K562 (cell line): ENCODE results near the gene SRF. TPM values are rescaled to one million over a fixed set of nuclear protein-coding genes. Genes with fewer than 3 reads are reported as not detected.

ENCODE experiments used
- ELF4 ChIP-seq: fragments of 450-650 bp; formaldehyde crosslinking; IDR thresholded peaks from 2 replicates; pipeline ENCODE4 v1.4.0; 2022; ENCODE audit warnings: missing genetic modification characterization
- HCFC1 ChIP-seq: IDR thresholded peaks from 2 replicates; pipeline ENCODE4 v1.6.1; 2012; ENCODE audit warnings: low read depth, low read length, improper control_type of control experiment
- MNT ChIP-seq, 2 experiments: fragments of 450-650 bp; conservative IDR thresholded peaks; 2 replicates each; pipeline ENCODE4 v1.6.1; 2017; ENCODE audit warnings: mild to moderate bottlenecking in 2 of 2, moderate library complexity in 2 of 2
- MTA1 ChIP-seq: fragments of 450-650 bp; IDR thresholded peaks from 2 replicates; pipeline ENCODE4 v1.6.1; 2017; ENCODE audit warnings: borderline replicate concordance
- ZBTB26 ChIP-seq: fragments of 450-650 bp; formaldehyde crosslinking; IDR thresholded peaks from 2 replicates; pipeline ENCODE4 v1.4.0; 2022; ENCODE audit warnings: missing genetic modification characterization
- ZEB2 ChIP-seq: fragments of 450-650 bp; IDR thresholded peaks from 2 replicates; pipeline ENCODE4 v1.6.1; 2016
- polyA plus RNA-seq, 8 experiments: library from polyadenylated mRNA; depleted of rRNA in 4 of 8; stranded (reverse) in 5 of 8; unstranded in 3 of 8; fragments of >200 nt; fragmentation: Nextera tagmentation in 2 of 8; fragmentation: Illumina TruSeq in 1 of 8; extraction: Ambion mirVana in 2 of 8; extraction: Trizol in 1 of 8; gene quantifications; 2 replicates each; pipeline versions ENCODE4 v1.2.1 to v1.2.3, GENCODE V29; 2011 to 2014; ENCODE audit warnings: inconsistent platforms in 1 of 8, missing spikeins in 1 of 8
- total RNA-seq, 7 experiments: library from RNA; depleted of rRNA in 6 of 7; stranded (reverse); fragments of >200 nt in 6 of 7; fragmentation: Illumina TruSeq in 2 of 7; extraction: Trizol in 2 of 7; gene quantifications; 2 replicates each; pipeline versions ENCODE4 v1.2.1 to v1.2.3, GENCODE V29; 2011 to 2021; ENCODE audit warnings: low replicate concordance in 1 of 7
- TF ChIP-seq, protein P1 (sequence below), 3 experiments: fragments of 200-800 bp in 1 of 3; sonication (Bioruptor generic) in 1 of 3; sonication (generic) in 1 of 3; formaldehyde crosslinking in 1 of 3; IDR thresholded peaks; 2 replicates each; pipeline versions ENCODE4 v1.6.1 to v1.8.0; 2016 to 2022; ENCODE audit warnings: mild to moderate bottlenecking in 2 of 3, missing compliant biosample characterization in 2 of 3, missing genetic modification characterization in 2 of 3, missing genetic modification reagents in 1 of 3
- TF ChIP-seq, protein P2 (sequence below), 2 experiments: IDR thresholded peaks; 2 replicates each; pipeline ENCODE4 v1.6.1; 2012; ENCODE audit warnings: improper control_type of control experiment in 2 of 2, low read depth in 2 of 2, low read length in 2 of 2, borderline replicate concordance in 1 of 2
- TF ChIP-seq, protein P3 (sequence below): sonication (generic); formaldehyde crosslinking; IDR thresholded peaks from 2 replicates; pipeline ENCODE4 v1.8.0; 2022; ENCODE audit warnings: mild to moderate bottlenecking, missing genetic modification reagents

The SRF gene
- total and polyA plus RNA-seq, 9 of the 15 experiments (the other 6 are each of a cell fraction or from before 2014, with no cell fraction given), result 2.5 to 37.0 (median 24.6) TPM

GRCh38 chr6:43172104-43173007, 1.3 kb downstream of the SRF start (continued):
- TF ChIP-seq, protein P1, sequence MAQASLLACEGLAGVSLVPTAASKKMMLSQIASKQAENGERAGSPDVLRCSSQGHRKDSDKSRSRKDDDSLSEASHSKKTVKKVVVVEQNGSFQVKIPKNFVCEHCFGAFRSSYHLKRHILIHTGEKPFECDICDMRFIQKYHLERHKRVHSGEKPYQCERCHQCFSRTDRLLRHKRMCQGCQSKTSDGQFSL (CRISPR knock-in tag; IDR thresholded peaks at IDR 0.05), result 0 out of 2 replicates have a peak, but pooled peaks have one; percentile 24
- TF ChIP-seq, protein P1 (tag; IDR thresholded peaks at IDR 0.05), result no peak
- TF ChIP-seq, protein P2, sequence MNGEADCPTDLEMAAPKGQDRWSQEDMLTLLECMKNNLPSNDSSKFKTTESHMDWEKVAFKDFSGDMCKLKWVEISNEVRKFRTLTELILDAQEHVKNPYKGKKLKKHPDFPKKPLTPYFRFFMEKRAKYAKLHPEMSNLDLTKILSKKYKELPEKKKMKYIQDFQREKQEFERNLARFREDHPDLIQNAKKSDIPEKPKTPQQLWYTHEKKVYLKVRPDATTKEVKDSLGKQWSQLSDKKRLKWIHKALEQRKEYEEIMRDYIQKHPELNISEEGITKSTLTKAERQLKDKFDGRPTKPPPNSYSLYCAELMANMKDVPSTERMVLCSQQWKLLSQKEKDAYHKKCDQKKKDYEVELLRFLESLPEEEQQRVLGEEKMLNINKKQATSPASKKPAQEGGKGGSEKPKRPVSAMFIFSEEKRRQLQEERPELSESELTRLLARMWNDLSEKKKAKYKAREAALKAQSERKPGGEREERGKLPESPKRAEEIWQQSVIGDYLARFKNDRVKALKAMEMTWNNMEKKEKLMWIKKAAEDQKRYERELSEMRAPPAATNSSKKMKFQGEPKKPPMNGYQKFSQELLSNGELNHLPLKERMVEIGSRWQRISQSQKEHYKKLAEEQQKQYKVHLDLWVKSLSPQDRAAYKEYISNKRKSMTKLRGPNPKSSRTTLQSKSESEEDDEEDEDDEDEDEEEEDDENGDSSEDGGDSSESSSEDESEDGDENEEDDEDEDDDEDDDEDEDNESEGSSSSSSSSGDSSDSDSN (IDR thresholded peaks at IDR 0.05; ENCODE audit: borderline replicate concordance in 1 of 2, low read depth in 2 of 2, low read length in 2 of 2), result 0 out of 4 replicates have a peak, but pooled peaks of 1 of the 2 experiments have one; percentile 2
- TF ChIP-seq, protein P3, sequence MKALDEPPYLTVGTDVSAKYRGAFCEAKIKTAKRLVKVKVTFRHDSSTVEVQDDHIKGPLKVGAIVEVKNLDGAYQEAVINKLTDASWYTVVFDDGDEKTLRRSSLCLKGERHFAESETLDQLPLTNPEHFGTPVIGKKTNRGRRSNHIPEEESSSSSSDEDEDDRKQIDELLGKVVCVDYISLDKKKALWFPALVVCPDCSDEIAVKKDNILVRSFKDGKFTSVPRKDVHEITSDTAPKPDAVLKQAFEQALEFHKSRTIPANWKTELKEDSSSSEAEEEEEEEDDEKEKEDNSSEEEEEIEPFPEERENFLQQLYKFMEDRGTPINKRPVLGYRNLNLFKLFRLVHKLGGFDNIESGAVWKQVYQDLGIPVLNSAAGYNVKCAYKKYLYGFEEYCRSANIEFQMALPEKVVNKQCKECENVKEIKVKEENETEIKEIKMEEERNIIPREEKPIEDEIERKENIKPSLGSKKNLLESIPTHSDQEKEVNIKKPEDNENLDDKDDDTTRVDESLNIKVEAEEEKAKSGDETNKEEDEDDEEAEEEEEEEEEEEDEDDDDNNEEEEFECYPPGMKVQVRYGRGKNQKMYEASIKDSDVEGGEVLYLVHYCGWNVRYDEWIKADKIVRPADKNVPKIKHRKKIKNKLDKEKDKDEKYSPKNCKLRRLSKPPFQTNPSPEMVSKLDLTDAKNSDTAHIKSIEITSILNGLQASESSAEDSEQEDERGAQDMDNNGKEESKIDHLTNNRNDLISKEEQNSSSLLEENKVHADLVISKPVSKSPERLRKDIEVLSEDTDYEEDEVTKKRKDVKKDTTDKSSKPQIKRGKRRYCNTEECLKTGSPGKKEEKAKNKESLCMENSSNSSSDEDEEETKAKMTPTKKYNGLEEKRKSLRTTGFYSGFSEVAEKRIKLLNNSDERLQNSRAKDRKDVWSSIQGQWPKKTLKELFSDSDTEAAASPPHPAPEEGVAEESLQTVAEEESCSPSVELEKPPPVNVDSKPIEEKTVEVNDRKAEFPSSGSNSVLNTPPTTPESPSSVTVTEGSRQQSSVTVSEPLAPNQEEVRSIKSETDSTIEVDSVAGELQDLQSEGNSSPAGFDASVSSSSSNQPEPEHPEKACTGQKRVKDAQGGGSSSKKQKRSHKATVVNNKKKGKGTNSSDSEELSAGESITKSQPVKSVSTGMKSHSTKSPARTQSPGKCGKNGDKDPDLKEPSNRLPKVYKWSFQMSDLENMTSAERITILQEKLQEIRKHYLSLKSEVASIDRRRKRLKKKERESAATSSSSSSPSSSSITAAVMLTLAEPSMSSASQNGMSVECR (CRISPR knock-in tag), result 0 out of 2 replicates have a peak, but pooled peaks have one; percentile 77
- TF ChIP-seq ZBTB26 (CRISPR knock-in tag), result 0 out of 2 replicates have a peak, but pooled peaks have one; percentile 15
- 0 out of 2 replicates have a peak, but pooled peaks have one; percentile 4 for TF ChIP-seq HCFC1
- no peak for TF ChIP-seq ELF4 (CRISPR knock-in tag)
- TF ChIP-seq MNT (conservative IDR thresholded peaks at IDR 0.05), result peak in 1 of 2 experiments; percentile 44; a peak in 1 of 4 replicates
- peak; percentile 65; the same call in 1 of the 2 replicates for TF ChIP-seq MTA1
- TF ChIP-seq ZEB2, result peak; percentile 60; the same call in 1 of the 2 replicates
